SK-N-MC (cell line): ENCODE results near the gene PANK3.

ENCODE experiments used
- EZH2 ChIP-seq: fragments of 200-600 bp; sonication (generic); IDR thresholded peaks from one replicate; pipeline ENCODE4 v1.6.1; 2017; ENCODE audit warnings: antibody characterized with exemption
- POLR2AphosphoS5 ChIP-seq: IDR thresholded peaks from 2 replicates; pipeline ENCODE4 v1.6.1; 2012; ENCODE audit warnings: mild to moderate bottlenecking, low read depth, low read length, borderline replicate concordance

- TF ChIP-seq POLR2AphosphoS5 (no peak), EZH2 (no peak)
Observed at GRCh38 chr5:168570490-168571328, 8.5 kb downstream of the PANK3 start.
